NCI-H82 (cell line): ENCODE measurements around the gene HGS.
"Not testable (repeated sequence)": the region's sequence is repeated elsewhere in the genome, so short reads cannot be mapped to it uniquely, and the experiment has no call there.

Experiments used
- DNase-seq: peaks from one replicate; lab custom pipeline; 2025; lab: John Stamatoyannopoulos, UW

Gene HGS

DNA sequence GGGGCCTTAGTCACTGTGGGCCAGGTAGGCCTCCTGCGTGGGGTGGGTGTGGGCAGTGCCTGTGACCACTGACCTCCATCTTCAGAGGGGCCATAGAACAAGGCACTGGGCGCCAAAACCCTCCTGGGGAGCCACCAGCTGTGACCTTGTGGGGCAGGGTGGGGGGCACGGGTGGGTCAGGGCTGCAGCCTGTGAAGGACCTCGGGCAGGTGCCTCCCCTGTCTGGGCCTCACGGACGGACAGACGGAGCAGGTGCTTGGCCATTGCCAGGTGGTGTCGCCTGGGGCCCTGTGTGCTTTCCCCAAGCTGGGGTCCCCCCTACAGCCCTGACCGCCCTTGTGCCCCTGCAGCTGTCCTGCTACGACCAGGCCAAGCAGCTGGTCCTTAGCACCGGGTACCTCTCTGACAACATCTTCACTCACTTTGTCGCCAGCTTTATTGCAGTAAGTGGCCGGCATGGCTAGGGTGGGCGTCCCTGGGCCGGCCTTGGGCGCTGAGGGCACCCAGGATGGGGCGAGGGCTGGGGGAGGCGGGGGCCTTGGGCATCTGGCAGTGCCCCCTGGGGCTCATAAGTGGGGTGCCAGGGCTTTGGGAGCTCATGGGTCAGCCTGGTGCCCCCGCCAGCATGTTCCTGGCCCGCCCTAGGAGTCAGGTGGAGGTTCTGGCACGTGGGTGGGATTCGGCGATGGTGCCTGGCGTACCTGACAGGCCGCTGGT is 33.4 kb downstream of the HGS start:
- no peak for DNase-seq

DNA sequence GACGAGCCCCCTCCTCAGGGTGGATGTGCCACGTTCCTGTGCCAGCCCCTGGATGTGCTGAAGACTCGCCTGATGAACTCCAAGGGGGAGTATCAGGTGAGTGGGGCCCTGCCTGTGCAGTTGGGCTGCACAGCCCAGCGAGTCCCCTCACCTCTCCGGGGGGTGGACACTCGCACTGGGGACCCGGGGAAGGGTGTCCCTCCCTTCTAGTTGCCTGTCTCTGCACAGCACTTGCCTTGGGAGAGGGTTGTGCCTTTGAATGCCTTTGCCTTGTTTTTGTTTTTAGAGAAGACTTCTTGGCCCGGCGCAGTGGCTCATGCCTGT is 33.9 kb downstream of the HGS start:
- DNase-seq, result no peak

DNA sequence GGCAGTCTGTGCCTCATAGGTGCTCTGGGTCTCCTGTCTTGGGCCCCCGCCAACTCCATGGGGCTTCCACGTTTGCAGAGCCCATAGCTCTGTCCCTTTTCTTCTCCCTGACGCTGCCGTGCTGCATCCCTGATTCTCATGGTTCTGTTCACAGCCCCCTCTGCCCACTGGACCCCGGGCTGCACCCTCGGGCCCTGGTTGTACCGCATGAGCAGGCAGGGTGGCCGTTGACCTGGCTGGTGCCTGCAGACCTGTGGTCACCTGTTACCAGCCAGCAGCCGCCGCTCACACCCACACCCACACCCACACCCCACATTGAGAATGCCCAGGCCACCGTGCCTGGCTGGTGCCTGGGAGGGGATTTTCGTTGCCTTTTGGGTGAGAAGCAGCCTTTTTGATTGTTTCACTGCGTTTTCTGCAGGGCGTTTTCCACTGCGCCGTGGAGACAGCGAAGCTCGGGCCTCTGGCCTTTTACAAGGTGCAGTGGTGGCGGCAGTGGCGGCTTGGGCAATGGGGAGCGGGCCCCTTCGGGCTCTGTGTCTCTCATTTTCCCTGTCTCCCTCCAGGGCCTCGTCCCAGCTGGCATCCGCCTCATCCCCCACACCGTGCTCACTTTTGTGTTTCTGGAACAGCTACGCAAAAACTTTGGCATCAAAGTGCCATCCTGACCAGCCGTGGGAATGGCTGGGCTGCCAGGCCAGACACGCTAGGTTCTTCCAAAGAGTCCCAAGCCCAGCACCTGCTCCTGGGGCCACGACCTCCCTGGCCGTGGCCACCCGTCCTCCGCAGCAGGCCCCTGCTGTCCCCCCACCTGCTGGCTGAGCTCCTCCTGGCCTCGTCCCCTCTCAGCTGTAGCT is 35.8 kb downstream of the HGS start:
- DNase-seq, result no peak

DNA sequence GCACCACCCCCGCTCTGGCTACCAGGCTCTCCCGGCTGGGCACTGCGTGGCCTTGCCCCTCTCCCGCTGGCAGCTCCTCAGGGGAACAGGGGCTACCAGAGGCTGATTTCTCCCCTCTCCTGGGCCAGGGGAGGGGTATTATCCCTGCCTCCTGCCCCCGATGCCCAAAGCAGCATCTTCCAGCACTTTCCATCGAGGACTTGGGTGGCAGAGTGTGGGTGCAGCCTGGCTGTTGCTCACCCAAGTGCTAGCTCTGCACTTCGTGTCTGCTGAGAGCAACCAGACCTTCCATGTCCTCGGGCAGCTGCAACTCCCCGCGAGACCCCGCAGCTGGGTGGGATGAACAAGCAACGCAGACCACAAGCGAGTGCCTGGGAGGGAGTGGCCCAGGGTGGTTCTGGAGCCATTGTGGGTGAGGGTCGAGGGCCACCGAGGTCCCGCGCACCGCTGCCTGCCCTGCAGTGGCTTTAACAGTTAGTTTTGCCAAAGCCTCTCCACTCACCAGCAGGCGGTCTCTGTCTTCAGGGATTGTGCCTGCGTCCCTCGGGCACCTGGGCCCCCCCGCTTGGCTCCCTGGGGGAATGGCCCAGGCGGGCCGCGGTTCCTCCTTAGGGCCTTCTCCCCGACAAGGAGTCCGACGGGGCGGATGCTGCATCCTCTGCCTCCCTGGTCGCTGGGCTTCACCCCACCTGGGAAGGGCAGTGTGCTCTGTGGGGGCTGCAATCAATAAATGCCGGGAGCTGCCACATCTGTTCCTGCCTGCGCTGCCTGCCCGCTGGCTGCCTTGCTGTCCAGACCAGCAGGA is 36.7 kb downstream of the HGS start:
- no peak for DNase-seq

DNA sequence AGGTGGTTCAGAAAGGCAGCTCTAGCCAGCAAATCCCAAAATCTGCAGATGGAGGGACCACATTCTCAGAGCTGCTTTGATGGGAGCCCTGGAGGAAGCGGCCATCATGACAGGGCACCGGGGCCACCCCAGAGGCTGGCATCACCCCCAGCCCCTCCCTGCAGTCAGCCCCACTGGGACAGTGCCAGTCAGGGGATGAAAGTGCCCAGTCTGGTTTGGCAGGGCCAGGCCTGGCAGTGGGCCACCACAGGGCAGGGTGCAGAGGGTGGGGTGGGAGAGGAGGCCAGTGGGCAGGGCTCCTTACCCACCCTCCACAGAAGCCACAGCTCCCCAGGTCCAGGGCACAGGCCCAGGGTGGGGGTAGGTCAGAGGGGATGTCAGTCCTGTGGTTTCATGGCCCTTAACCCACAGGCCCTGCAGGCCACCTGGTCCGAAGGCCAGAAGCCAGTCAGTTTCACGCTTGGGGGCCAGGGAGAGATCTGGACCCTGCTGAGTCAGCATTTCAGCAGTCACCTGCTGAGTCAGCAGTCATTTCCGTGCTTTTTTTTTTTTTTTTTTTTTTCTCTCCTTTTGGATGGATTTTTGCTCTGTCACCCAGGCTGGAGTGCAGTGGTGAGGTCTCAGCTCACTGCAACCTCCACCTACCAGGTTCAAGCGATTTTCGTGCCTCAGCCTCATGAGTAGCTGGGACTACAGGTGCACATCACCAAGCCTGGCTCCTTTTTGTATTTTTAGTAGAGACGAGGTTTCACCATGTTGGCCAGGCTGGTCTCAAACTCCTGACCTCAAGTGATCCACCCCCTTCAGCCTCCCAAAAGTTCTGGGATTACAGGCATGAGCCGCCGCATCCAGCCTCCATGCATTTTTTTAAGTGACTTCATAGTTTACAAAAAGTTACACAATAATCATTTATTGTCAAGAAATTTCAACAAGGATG is 38.6 kb downstream of the HGS start:
- DNase-seq, result no peak

DNA sequence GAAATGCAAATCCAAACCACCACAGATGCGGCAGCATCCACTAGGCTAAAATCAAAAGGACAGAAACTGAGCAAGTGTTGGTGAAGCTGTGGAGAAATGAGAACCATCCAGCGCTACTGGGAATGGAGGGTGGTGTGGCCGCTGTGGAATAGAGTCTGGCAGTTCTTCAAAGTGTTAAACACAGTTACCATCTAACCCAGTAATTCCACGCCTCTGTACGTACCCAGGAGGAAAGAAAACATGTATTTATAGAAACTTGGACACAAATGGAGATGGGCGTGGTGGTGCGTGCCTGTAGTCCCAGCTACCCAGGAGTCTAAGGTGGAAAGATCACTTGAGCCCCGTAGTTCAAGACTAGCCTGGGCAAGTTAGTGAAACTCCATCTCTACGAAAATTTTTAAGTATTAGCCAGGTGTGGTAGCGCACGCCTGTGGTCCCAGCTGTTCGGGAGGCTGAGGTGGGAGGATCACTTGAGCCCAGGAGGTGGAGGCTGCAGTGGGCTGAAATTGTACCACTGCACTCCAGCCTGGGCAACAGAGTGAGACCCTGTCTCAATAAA is 39.9 kb downstream of the HGS start:
- no peak for DNase-seq

DNA sequence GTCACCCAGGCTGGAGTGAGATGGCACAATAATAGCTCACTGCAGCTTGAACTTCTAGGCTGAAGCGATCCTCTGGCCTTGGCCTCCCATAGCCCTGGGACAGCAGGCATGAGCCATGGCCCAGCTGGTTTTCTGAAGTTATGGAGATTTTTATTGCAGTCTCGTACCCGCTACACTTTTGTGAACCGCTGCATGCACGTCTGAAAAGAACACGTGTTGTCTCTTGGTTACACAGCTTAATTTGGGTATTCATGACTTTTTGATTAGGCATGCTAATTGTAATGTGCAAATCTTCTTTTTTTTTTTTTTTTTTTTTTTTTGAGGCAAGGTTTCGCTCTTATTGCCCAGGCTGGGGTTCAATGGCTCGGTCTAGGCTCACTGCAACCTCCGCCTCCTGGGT is 41.6 kb downstream of the HGS start:
- no peak for DNase-seq

DNA sequence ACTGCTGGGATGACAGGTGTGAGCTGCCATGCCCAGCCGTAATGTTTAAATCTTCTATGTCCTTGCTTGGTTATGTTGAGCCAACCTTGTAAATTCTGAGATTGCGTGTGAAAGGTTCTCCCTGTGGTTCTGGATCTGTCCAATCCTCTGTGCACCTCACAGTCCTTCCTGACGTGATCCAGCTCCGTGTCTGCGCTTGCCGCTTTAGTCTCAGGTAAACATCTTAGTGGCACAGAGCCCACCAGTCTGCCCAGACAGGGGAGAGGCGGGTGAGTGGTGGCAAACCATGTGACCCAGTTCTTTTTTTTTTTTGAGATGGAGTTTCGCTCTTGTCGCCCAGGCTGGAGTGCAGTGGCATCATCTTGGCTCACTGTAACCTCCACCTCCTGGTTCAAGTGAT is 42.2 kb downstream of the HGS start:
- DNase-seq, result no peak

DNA sequence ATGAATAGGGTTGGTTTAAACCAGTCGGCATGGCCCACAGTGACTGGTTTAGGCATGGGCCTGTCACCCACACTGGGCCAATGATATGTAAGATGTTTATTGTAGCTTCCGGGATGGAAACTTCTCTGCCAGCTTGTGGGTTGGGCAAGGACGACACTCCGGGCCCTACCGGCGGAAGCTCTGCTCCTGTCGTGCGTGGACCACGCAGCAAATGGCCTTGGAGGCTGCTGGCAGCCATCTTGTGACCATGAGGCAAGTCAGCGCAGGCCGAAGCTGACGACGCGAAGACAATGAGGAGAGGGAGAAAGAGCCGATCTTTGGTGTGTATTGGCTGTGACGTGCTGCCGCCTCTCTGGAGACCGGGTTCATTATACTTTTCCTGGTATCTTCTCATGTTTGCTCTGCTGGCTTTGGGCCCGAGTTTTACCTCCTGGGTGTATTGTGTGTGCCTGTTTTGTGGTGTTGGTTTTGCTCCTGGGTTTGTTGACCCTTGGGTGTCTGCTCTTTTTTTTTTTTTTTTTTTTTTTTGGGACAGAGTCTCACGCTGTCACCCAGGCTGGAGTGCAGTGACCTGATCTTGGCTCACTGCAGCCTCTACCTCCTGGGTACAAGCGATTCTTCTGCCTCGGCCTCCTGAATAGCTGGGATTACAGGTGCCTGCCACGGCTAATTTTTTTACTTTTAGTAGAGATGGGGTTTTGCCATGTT is 43.7 kb downstream of the HGS start:
- DNase-seq, result no peak

DNA sequence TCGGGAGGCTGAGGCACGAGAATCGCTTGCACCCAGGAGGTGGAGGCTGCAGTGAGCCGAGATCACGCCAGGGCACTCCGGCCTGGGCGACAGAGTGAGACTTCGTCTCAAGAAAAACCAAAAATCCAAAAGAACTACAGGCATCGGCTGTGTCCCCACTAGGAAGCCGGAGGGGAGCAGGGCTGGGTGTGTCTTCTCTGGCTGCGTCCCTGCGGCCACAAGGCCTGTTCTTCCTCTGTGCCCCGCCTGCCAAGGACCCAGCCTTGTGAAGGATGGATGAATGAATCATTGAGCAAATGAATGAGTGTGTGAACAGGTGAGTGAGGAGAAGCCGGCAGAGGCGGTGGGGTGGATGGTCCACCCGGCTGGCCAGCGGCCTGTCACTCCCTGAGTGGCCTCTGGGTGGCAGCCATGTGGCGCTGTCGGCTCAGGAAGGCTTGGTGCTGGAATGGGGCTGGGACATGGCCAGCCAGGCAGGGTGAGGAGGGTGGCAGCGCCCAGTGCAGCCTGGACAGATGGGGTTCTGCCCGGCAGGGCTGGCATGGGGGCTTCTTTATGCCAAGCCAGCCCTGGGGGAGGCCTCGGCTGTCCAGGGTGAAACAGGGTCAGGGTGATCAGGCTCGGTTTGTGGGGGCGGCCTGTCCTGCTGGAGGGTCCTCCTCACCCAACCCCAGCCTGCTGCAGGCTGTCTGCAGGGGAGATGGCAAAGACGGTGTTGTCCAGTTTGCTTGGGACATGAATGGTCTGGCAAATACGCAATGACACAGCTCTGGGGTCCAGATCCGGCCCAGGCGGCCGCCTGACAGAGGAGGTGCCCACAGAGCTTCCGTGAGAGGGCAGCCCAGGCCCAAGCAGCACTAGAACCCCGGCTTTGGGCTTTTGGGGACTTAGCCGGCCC is 49.9 kb downstream of the HGS start:
- DNase-seq, result peak; percentile 85

DNA sequence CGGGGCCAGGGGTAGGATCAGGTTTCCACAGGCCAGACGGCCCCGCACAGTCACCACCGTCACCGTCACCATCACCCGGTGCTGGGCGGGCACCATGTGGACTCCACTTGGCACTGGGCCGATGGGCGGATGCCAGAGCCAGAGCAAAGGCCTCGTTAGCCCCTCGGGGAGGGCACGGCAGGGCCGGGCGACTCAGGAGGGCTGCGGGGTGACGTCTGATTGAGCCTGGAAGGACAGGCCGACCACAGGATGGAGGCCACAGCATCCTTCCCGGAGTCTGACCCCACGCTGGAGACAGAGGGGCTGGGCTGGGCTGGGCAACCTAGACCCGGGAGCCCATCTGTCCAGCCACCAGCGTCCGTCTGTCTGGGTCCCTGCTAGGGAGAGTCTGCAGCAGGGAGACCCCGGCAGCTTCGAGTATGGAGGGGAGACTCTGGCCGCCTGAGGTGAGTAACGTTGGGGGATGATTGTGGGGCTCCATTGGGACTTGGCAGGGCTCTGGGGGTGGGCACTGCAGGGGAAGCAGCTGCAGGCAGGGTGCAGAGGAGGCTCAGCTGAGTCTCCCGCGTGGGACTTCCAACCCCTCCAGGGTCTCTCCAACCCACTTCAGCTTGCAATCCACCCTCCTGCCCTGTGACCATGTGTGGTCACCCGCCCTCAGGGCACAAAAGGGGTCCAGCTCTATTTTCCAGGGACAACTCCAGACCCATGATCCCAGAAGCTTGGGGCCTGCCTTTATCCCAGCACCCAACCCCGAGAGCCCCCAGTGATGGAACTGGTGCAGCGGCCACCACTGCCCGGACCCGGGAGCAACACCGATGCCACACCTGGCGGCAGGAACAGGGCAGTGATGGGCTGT is 50.8 kb downstream of the HGS start:
- no peak for DNase-seq

DNA sequence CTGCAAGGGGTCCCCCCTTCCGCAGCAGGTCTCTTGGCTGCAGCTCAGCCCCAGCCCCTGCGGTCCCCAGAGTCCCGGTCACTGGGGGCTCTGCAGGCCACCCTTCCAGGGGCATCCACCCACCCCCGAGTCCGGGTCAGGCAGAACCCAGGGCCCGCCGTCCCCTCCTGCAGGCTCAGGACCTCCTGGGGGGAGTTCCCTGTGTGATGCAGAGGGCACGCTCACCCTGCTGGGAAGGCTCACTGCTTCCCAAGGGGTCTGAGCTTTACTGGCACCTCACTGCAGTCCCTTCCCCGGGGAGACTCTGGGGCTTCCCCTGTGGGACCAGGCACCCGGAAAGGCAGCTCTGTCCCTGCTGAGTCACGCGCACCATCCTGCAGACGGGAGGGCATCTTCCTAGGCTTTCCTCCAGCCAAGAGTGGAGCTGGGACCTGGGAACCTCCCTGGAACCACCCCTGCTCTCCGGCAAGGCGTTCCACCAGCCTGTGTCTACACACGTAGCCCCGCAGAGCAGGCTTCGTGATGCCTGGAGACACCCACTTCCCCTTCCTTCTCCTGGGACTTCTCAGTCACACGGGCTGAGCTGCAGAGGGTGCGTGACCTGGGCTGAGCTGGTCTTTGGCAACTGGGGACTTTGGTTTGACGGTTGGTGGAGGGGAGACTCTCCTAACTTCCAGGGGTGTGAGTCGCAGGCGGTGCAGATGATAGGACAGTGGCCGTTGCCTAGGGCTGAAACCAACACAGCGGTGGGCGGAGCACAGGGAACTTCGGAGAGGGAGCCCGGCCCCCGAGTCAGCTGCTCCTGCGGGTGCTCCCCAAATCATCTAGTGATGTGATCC is 51.7 kb downstream of the HGS start:
- no peak for DNase-seq

DNA sequence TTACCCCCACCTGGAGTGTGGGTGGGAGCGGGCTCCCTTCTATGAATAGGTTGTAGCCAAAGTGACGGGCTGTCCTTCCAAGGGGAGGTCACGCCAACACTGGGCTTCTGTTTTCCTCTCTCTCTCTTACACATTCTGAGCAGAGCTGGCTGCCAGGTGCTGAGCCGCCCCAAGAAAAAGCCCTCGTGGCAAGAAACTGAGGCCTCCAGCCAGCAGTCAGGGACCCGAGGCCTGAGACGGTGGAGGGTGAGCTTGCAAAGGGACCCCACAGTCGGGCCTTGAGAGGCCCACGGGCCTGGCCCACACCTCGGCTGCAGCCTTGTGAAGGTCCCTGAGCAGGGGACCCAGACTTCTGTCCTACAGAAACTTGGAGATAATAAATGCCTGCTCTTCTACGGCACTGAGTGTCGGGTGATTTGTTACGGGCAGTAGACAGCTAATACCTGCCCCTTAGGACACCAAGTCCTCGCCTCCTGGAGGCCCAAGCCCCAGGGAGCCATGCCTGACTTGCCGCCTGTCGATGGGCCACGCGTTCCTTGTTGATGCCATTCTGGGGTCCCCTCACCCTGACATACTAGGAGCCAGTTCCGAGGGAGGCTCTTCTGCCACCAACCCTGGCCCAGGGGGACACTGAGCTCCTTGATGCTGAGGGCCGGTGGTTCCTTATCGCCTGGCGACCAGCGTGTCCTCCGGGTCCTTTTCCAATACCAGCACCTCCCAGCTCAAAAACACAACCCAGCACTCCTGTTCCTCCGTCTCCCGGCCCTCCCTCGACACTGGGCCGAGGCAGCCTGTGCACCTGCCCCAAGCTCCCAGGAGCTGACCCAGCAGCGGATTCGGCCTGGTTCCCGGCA is 54.4 kb downstream of the HGS start:
- no peak for DNase-seq

DNA sequence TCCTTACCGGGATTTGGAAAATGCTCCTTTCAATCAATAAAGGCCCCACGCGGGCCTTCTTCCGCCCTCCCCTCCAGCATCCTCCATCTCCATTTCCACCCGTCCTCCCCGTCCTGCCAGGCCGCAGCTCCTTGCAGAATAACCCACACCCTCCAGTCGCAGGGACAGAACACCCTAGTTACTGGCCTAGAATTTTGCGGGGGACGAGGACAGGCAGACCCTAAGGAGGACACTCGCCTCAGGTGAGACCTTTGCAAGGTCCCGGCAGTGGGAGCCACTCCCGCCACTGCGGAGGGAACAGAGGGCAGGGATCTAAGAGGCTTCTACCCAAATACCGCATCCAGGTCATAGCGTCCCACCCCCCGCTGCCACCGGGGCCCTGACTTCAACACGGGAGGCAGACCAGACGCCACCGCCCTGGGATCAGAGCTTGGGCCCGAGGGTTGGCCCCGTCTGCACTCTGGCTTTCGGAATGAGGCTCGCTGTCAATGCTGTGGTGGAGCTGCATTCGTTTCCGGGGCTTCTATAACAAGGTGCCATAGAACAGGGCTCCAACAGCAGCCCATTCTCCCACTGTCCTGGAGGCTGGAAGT is 55.1 kb downstream of the HGS start:
- no peak for DNase-seq

DNA sequence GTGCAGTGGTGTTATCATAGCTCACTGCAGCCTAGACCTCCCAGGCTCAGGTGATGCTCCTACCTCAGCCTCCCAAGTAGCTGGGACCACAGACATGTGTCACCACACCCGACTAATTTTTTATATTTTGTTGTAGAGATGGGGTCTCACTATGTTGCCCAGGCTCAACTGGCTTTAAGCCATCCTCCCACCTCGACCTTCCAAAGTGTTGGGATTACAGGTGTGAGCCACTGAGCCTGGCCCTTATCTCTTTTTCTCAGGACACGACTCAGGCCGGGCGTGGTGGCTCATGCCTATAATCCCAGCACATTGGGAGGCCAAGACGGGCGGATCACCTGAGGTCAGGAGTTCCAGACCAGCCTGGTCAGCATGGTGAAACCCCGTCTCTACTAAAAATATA is 55.8 kb downstream of the HGS start:
- not testable (repeated sequence) for DNase-seq

DNA sequence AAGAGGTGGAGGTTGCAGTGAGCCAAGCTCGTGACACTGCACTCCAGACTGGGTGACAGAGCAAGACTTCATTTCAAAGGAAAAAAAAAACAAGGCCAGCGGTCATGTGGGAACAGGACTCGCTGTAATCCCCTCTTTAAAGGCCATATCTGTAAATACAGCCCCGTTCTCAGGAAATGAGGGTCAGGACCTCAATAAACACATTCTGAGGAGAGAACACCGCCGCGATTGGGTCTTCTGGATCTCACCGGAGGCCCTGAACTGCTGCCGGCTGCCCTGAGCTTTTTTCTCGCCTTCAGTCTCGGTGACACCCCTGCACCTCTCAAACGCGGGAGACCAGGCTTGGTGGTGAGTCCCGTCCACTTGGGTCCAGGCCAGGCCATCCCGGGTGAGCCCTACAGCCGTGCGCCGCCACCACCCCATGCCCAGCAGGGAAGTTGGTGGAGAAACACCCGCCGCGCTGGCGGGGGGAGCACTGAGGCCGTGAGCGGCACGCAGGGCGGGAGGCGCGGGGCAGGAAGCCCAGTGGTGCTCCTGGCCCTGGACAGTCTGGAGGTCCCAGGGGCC is 56.7 kb downstream of the HGS start:
- DNase-seq, result no peak
